SJCRH30 (cell line): Measurements from ENCODE around the gene ZNF644. TPM values are rescaled to one million over a fixed set of nuclear protein-coding genes. Genes with fewer than 3 reads are reported as not detected.
"Not testable (repeated sequence)": the region's sequence is repeated elsewhere in the genome, so short reads cannot be mapped to it uniquely, and the experiment has no call there.

Experiments used
- DNase-seq, 2 experiments: peaks; one replicate each; pipeline ENCODE4 v3.0.0-alpha.2; 2015 to 2020
- H3K27ac ChIP-seq: fragments of 250-450 bp; sonication (Bioruptor Pico); 2 replicates; pipeline ENCODE4 v1.5.1; 2020; ENCODE audit warnings: mild to moderate bottlenecking, moderate library complexity
- H3K27me3 ChIP-seq: fragments of 250-450 bp; sonication (Bioruptor Pico); 2 replicates; pipeline ENCODE4 v1.5.1; 2020; ENCODE audit warnings: mild to moderate bottlenecking, moderate library complexity
- H3K36me3 ChIP-seq: fragments of 250-450 bp; sonication (Bioruptor Pico); 2 replicates; pipeline ENCODE4 v1.5.1; 2020; ENCODE audit warnings: mild to moderate bottlenecking, moderate library complexity
- H3K4me1 ChIP-seq: fragments of 250-450 bp; sonication (Bioruptor Pico); 2 replicates; pipeline ENCODE4 v1.5.1; 2020; ENCODE audit warnings: mild to moderate bottlenecking, moderate library complexity
- H3K4me3 ChIP-seq: fragments of 250-450 bp; sonication (Bioruptor Pico); 2 replicates; pipeline ENCODE4 v1.5.1; 2020; ENCODE audit warnings: mild to moderate bottlenecking, moderate library complexity
- H3K9me3 ChIP-seq: fragments of 250-450 bp; sonication (Bioruptor Pico); replicated peaks from 2 replicates; pipeline ENCODE4 v1.5.1; 2020; ENCODE audit warnings: mild to moderate bottlenecking, moderate library complexity
- total RNA-seq: library from RNA; depleted of rRNA; stranded (reverse); fragments of >200 nt; shearing (Covaris generic); gene quantifications from 2 replicates; pipeline ENCODE4 v1.2.3, GENCODE V29; 2014

Gene ZNF644
- total RNA-seq, 1 experiment from 2014 or later, result 86.4 TPM

GRCh38 chr1:90948301-90948700 lies 73.5 kb downstream of the ZNF644 start:
- no peaks in the 10 kb centered on the region for H3K9me3 ChIP-seq
- H3K36me3 ChIP-seq, result peaks cover 14% of the 10 kb centered on the region
- H3K4me3 ChIP-seq, result no peak overlapping the region
- no peak for DNase-seq
- no peaks in the 10 kb centered on the region for H3K27me3 ChIP-seq
- no peaks in the 10 kb centered on the region for H3K4me1 ChIP-seq
- H3K27ac ChIP-seq, result no peak overlapping the region

DNA sequence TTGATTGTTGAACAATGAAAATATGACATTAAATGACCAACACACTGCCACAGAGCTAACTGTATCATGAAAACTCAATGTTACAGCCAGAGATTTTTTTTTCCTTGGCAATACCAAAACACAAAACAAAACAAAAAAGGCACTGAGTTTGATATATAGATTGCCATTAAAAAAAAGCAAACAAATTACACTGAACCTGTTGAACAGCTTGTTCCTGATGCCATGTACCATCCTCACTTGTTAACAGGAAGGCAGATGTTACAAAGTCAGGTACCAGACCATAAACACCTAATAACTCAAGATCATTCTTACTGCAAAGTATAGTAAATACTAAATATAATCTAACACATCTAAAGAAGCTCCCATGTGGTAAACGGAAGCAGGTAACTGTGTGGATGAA lies 75.2 kb downstream of the ZNF644 start:
- Histone ChIP-seq H3K4me3 (no peak overlapping the region), H3K27me3 (no peaks in the 10 kb centered on the region), H3K9me3 (no peaks in the 10 kb centered on the region), H3K36me3 (peaks cover 21% of the 10 kb centered on the region), H3K4me1 (no peaks in the 10 kb centered on the region), H3K27ac (no peak overlapping the region)
- DNase-seq, result no peak

GRCh38 chr1:90945287-90945686 lies 76.5 kb downstream of the ZNF644 start:
- no peak overlapping the region for H3K27ac ChIP-seq
- H3K9me3 ChIP-seq, result no peaks in the 10 kb centered on the region
- no peaks in the 10 kb centered on the region for H3K4me1 ChIP-seq
- no peaks in the 10 kb centered on the region for H3K27me3 ChIP-seq
- no peak for DNase-seq
- no peak overlapping the region for H3K4me3 ChIP-seq
- H3K36me3 ChIP-seq, result peaks cover 29% of the 10 kb centered on the region

DNA sequence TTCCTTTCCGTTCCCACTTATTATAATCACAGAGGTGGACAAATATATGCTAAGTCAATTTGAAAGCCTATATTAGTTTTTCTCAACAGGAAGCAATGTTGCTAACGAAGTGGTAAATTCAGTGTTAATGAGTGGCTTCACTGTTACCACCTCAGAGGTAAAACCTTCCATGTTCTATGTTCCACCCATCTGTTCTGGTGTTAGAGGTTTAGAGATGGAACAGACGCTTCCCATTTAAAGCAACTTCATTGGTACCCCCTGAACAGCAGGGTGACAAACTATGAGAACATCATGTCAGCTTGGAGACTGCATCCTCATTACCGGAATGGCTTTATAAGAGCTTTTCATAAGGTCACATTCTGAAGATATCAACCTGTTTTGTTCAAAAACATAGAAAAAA lies 77.9 kb downstream of the ZNF644 start:
- Histone ChIP-seq H3K27ac (no peak overlapping the region), H3K4me1 (no peaks in the 10 kb centered on the region), H3K36me3 (peaks cover 43% of the 10 kb centered on the region), H3K4me3 (no peak overlapping the region), H3K27me3 (no peaks in the 10 kb centered on the region), H3K9me3 (no peaks in the 10 kb centered on the region)
- no peak for DNase-seq

DNA sequence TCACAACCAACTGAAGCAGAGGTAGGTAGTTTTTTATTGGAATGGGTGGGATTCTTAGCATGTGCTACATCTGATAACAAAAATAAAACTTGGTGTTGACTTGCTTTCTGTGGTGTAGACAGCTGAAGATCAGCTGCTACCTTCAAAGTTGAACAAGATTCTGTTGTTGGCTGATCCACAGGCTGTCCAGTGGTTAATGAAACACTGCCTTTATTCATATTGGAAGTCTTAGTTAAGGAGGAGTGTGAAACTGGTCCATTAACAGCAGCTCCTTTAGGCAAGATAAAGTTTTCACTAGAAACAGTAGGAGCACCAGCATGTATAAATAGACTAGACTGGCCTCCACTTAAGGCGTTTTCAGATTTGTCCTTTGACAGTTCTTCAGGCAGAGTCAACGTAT lies 81.1 kb downstream of the ZNF644 start:
- H3K4me3 ChIP-seq, result no peak overlapping the region
- H3K9me3 ChIP-seq, result no peaks in the 10 kb centered on the region
- no peak for DNase-seq
- peaks cover 45% of the 10 kb centered on the region for H3K36me3 ChIP-seq
- no peaks in the 10 kb centered on the region for H3K4me1 ChIP-seq
- no peaks in the 10 kb centered on the region for H3K27me3 ChIP-seq
- no peak overlapping the region for H3K27ac ChIP-seq

GRCh38 chr1:90936731-90937130 lies 85.1 kb downstream of the ZNF644 start:
- Histone ChIP-seq H3K36me3 (peaks cover 57% of the 10 kb centered on the region), H3K9me3 (no peaks in the 10 kb centered on the region), H3K27me3 (no peaks in the 10 kb centered on the region), H3K4me1 (no peaks in the 10 kb centered on the region), H3K4me3 (no peak overlapping the region), H3K27ac (no peak overlapping the region)
- DNase-seq, result no peak

GRCh38 chr1:90936061-90936460 lies 85.8 kb downstream of the ZNF644 start:
- no peak overlapping the region for H3K4me3 ChIP-seq
- no peaks in the 10 kb centered on the region for H3K9me3 ChIP-seq
- H3K27me3 ChIP-seq, result no peaks in the 10 kb centered on the region
- no peak for DNase-seq
- H3K36me3 ChIP-seq, result peaks cover 56% of the 10 kb centered on the region
- no peak overlapping the region for H3K27ac ChIP-seq
- H3K4me1 ChIP-seq, result no peaks in the 10 kb centered on the region

GRCh38 chr1:90928231-90928630 lies 93.6 kb downstream of the ZNF644 start:
- H3K9me3 ChIP-seq, H3K27me3 ChIP-seq, H3K4me3 ChIP-seq, DNase-seq, H3K4me1 ChIP-seq, H3K27ac ChIP-seq: not testable (repeated sequence)
- H3K36me3 ChIP-seq, result peaks cover 14% of the 10 kb centered on the region

DNA sequence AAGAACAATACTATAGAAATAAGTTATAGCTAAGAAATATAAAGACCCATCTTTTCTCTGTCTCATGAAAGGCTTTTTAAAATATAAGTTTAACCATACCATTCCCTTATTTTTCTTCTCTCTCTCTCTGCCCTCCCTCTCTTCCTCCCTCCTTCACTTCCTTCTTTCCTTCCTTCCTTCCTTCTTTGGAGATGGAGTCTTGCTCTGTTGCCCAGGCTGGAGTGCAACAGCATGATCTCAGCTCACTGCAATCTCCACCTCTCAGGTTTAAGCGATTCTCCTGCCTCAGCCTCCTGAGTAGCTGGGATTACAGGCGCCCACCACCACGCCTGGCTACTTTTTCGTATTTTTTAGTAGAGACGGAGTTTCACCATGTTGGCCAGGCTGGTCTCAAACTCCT lies 94.2 kb downstream of the ZNF644 start:
- DNase-seq, H3K36me3 ChIP-seq, H3K27me3 ChIP-seq, H3K4me3 ChIP-seq, H3K27ac ChIP-seq, H3K4me1 ChIP-seq, H3K9me3 ChIP-seq: not testable (repeated sequence)

- H3K4me3 ChIP-seq, result no peak overlapping the region
- H3K27ac ChIP-seq, result no peak overlapping the region
- H3K36me3 ChIP-seq, result peaks cover 7% of the 10 kb centered on the region; the same call in 1 of the 2 replicates
- H3K27me3 ChIP-seq, result no peaks in the 10 kb centered on the region
- no peak for DNase-seq
- H3K4me1 ChIP-seq, result peaks cover 5% of the 10 kb centered on the region
- H3K9me3 ChIP-seq, result no peaks in the 10 kb centered on the region
These were observed 94.9 kb downstream of the ZNF644 start for GRCh38 chr1:90926971-90927370.

GRCh38 chr1:90925928-90926869 lies 95.6 kb downstream of the ZNF644 start:
- no peak overlapping the region for H3K27ac ChIP-seq

GRCh38 chr1:90924982-90925381 lies 96.9 kb downstream of the ZNF644 start:
- Histone ChIP-seq H3K9me3 (no peaks in the 10 kb centered on the region), H3K27ac (no peak overlapping the region), H3K27me3 (no peaks in the 10 kb centered on the region), H3K36me3 (no peaks in the 10 kb centered on the region), H3K4me3 (no peak overlapping the region), H3K4me1 (peaks cover 5% of the 10 kb centered on the region)
- no peak for DNase-seq

More at GRCh38 chr1:90925928-90926869, 95.6 kb downstream of the ZNF644 start:
- peaks cover 7% of the 10 kb centered on the region; the same call in 1 of the 2 replicates for H3K36me3 ChIP-seq
- peaks cover 5% of the 10 kb centered on the region for H3K4me1 ChIP-seq
- H3K9me3 ChIP-seq, result no peaks in the 10 kb centered on the region
- peak; percentile 2 to 25 for DNase-seq
- no peaks in the 10 kb centered on the region for H3K27me3 ChIP-seq
- H3K4me3 ChIP-seq, result no peak overlapping the region

GRCh38 chr1:90922996-90923395 lies 98.8 kb downstream of the ZNF644 start:
- no peaks in the 10 kb centered on the region for H3K27me3 ChIP-seq
- no peaks in the 10 kb centered on the region for H3K9me3 ChIP-seq
- no peak overlapping the region for H3K27ac ChIP-seq
- peaks cover 5% of the 10 kb centered on the region for H3K4me1 ChIP-seq
- no peak for DNase-seq
- H3K4me3 ChIP-seq, result no peak overlapping the region
- H3K36me3 ChIP-seq, result no peaks in the 10 kb centered on the region; the same call in 1 of the 2 replicates

DNA sequence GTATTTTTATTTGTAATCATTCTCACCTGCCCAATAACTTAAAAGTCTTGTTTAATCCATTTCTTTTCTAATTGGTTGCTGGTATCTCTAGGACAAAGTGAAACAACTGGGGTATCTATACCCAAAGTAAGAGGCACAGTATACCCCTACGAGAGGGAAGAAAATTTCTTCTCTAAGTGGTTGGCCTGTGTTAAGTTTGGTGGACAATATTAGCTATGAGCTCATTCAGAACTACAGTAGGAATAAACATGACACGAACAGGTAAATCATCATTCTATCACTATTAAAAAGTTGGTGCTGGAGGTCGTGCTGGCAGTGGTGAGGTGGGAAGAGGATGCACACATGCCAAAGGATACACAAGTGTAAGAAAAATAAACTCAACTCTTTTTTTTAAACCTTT lies 99.6 kb downstream of the ZNF644 start:
- DNase-seq, result no peak
- no peak overlapping the region for H3K4me3 ChIP-seq

DNA sequence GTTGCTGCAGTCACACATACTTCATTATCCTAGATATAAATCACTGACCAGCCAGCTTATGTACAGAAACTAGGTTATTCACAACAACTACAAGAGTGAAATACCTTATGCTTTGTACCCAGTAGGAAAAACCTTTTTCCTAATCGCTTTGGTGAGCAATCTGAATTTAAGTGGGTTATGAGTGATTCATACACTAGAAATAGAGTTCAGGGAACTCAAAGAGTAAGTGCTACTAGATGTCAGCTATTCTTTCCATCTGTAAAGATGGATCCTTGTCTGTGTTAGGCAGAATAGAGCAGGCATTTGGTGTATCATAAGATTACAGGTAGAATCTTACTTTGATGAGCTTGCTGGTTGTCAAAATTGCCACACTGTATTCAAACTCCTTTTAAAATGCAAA lies 101.9 kb downstream of the ZNF644 start:
- Histone ChIP-seq H3K4me3 (no peak overlapping the region), H3K27me3 (no peaks in the 10 kb centered on the region), H3K4me1 (no peaks in the 10 kb centered on the region), H3K36me3 (peaks cover 14% of the 10 kb centered on the region), H3K27ac (no peak overlapping the region), H3K9me3 (no peaks in the 10 kb centered on the region)
- no peak for DNase-seq

More for the DNA sequence above, 99.6 kb downstream of the ZNF644 start:
- no peak overlapping the region for H3K27ac ChIP-seq
- H3K36me3 ChIP-seq, result no peaks in the 10 kb centered on the region; the same call in none of the 2 replicates
- H3K9me3 ChIP-seq, result no peaks in the 10 kb centered on the region
- H3K4me1 ChIP-seq, result peaks cover 5% of the 10 kb centered on the region
- no peaks in the 10 kb centered on the region for H3K27me3 ChIP-seq
